ENCODE results near the gene OGFOD3. TPM values are rescaled to one million over a fixed set of nuclear protein-coding genes. Genes with fewer than 3 reads are reported as not detected.
"Not testable (repeated sequence)": the region's sequence is repeated elsewhere in the genome, so short reads cannot be mapped to it uniquely, and the experiment has no call there.

OGFOD3 gene, protein sequence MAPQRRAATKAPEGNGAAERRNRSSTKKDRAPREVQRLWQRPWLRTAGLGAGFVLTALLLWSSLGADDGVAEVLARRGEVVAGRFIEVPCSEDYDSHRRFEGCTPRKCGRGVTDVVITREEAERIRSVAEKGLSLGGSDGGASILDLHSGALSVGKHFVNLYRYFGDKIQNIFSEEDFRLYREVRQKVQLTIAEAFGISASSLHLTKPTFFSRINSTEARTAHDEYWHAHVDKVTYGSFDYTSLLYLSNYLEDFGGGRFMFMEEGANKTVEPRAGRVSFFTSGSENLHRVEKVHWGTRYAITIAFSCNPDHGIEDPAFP
- 10 to 100 TPM; 21.6 to 23.7 (median 22.0) TPM for polyA plus RNA-seq (ENCODE audit: insufficient read length in 3 of 3)

DNA sequence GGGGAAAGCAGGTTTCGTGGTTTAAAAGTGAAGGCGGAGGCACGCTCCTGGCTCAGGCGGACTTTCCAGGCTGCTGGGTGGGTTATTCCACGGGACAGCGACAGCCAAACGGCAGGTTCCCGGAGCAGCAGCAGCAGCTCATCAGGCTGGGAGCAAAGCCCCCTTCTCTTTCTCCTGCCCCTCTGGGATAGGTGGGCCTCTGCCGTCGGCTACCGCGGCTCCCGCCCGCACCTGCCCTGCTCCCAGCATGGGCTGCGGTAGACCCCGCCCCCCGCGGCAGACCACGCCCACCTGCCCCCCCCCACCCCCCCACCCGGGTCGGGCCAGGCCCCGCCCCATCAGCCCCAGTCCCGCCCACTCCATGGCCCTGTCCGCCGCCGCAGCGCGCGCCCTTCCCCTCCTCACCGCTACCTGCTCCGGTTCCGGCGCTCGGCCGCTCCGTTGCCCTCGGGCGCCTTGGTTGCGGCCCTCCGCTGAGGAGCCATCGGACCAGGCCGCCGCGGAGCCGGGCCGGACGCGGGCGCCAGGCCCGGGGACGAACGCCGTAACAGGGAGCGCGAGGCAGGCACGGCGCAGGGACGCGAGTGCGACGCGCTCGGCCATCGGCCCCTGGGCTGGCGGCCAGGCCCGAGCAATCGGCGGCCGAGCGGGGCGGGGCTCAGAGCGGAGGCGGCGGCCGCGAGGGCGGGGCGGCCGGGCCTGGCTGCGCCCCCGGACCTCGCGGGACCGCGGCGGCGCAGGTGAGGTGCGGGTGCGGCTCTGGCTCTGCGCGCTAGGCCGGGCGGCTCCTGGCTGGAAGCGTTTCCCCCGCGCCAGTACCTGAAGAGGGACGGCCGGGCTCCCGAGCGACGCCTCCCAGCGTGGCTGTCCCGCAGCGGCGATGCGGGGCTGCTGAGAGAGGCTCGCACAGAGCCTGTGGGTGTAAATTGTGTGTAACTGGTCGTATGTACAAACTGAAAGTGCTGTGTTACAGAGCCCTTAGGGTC lies at the start of gene OGFOD3, which contains the start of gene HEXD:
Gene OGFOD3 (minus strand): TSS at position 586 of the 986 bp plus-strand sequence. CDS start 101 bp downstream, at position 485.
Gene HEXD (plus strand): TSS at position 347 of the 986 bp plus-strand sequence. CDS start 1,453 bp downstream, outside the sequence.
- peak; percentile 58 to 82 (median 81) for DNase-seq (ENCODE audit: low read depth in 3 of 3, low spot score in 2 of 3)

DNA sequence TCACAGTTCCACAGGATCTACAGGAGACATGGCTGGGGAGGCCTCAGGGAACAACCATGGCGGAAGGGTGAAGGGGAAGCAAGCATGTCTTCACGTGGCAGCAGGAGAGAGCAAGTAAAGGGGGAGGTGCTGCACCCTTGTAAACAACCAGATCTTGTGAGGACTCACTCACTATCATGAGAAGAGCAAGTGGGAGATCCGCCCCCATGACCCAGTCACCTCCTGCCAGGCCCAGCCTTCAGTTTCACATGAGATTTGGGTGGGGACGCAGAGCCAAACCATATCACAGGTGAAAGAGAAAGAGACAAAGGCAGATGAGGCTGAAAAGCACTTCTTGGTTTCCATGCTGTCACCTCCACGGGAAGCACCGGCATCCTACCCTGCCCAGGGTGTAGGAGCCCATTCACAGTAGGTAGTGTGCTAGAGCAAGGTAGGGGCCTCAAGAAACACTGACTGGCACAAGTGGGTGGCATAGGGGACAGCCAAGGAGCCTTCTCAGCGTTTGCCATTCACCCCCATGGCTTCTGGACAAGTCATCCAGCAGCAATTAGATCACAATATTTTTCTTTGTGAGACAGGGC lies 46.7 kb upstream of the OGFOD3 start:
- no peak for DNase-seq (ENCODE audit: low read depth in 3 of 3, low spot score in 2 of 3)

DNA sequence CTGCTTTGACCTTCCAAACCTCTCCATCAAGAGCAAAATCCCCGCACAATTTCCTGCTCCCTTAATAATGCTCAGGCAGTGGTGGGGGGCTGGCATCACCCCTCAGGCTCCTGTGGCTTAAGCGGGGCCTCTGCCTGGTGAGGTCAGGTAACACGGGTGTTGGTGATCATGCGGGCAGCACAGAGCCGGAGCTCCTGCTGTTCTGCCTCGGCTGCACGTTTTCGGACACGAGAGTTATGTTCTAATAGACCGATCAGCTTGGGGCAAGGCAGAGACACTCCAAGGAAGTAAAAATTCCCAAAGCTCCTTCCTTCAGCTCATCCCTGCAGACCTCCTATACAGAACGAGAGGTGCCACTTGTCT lies 46.2 kb upstream of the OGFOD3 start:
- no peak for DNase-seq (ENCODE audit: low read depth in 3 of 3, low spot score in 2 of 3)

DNA sequence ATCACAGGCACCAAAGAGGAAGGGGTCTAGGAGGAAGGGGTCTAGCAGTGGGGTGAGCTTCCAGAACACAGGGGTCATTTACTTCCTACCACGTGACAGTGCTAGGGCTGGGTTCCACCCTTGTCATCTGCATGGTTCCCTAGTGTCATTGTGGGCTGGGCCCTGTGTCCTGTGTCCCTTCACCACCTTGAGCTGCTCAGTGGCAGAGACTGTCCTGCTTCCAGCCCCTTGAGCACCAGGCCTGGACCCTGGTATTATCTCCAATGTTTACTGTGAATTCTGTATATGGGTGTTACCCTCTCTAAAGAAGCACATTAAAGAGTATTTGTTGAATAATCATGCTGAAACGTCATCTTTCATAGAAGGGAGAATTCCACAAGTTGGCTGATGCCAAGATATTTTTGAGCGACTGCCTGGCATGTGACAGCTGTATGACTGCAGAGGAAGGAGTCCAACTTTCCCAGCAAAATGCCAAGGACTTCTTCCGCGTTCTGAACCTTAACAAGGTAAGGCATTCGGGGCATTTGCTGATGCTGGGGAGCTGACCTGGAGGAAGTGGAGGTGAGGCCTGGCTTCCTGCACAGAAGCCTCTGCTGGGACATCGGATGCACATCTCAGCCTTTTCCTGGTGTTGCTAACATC lies 45.7 kb upstream of the OGFOD3 start:
- no peak for DNase-seq (ENCODE audit: low read depth in 3 of 3, low spot score in 2 of 3)

DNA sequence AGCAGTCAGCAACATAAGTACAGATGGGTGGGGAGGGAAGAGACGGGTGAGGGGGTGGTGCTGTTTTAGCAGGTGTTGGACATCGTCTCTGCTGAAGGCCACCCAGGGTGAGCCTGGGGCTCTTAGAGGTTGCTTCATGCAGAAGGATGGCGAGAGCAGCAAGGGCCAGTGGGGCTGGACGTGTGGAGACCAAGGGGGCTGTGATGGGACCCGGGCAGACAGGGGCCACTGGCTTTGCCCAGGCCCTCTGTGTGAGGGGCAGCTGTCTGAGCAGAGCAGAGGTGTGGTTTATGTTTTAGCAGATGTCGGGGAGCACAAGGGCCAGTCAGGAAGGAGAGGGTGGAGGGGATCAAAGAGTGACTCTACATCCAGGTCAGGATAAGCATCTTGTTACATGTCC lies 45.0 kb upstream of the OGFOD3 start:
- DNase-seq (ENCODE audit: low read depth in 3 of 3, low spot score in 2 of 3) = no peak

DNA sequence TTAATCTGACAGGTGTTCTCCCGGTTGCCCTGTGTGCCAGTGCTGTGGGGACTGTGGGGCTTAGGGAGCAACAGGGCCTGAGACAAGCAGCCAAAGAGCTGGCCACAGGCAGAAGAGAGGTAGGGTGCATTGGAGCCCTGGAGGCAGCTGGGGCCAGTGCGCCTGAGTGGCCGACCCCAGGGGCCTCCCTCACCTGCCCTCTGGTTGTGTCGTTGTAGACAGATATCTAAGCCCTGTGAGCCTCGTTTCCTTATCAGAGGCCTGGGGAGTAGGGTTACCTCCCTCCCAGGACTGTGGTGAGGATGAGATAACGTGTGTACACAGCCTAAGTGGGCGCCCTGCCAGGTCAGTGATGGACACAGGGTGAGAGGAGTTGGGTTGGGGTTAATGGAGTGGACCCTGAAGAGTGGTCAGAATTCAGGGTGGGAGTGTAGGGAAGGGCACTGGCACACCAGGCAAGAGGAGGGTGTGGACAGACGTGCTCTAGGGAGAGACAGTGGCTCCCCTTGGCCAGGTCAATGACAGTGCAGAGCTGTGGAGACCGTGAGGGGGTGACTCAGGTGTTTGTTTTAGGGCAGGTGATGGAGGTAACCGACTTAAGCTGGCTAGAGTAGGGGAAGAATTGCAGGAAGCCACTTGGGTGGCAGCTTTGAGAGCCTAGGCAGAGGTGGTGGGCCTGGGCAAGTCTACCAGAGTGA lies 43.6 kb upstream of the OGFOD3 start:
- DNase-seq (ENCODE audit: low read depth in 3 of 3, low spot score in 2 of 3) = no peak

DNA sequence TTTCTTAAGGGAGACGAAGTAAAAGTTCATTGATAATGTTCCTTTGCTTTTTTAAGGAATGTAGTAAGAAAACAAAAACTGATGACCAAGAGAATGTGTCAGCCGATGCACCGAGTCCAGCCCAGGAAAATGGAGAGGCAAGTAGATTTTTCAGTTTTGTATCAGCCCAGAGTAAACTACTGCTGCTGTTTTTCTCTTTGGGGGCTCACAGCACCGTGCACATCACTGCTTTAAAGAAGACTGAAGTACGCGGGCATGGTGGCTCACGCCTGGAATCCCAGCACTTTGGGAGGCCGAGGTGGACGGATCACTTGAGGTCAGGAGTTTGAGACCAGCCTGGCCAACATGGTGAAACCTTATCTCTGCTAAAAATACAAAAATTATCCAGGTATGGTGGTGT lies 41.5 kb upstream of the OGFOD3 start:
- DNase-seq (ENCODE audit: low read depth in 3 of 3, low spot score in 2 of 3) = not testable (repeated sequence)

DNA sequence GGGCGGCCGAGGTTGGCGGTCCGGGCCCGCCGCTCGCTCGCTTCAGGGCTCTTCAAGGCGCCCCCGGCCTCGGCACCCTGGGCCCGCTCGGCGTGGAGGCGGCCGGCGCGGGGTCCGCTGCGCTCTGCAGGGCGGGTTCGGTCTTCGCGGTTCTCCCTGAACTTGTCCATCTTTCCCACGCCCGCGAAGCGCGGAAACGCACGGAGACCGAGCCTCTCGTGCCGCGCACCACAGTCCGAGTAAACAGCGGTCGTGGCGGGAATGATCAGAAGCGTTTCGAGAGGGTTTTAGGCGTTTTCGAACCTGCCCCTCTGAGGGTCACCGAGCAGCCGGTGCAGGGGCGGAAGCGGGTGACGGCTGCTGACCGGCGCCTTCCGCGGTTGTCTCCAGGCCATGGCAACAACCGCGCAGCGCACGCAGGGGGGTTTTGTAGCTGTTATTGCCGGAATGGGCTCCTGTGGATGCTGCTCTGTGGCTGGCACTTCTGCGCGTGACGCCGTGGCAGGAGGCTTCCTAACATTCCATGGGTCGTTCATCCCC lies 40.6 kb upstream of the OGFOD3 start:
- DNase-seq (ENCODE audit: low read depth in 3 of 3, low spot score in 2 of 3) = no peak

DNA sequence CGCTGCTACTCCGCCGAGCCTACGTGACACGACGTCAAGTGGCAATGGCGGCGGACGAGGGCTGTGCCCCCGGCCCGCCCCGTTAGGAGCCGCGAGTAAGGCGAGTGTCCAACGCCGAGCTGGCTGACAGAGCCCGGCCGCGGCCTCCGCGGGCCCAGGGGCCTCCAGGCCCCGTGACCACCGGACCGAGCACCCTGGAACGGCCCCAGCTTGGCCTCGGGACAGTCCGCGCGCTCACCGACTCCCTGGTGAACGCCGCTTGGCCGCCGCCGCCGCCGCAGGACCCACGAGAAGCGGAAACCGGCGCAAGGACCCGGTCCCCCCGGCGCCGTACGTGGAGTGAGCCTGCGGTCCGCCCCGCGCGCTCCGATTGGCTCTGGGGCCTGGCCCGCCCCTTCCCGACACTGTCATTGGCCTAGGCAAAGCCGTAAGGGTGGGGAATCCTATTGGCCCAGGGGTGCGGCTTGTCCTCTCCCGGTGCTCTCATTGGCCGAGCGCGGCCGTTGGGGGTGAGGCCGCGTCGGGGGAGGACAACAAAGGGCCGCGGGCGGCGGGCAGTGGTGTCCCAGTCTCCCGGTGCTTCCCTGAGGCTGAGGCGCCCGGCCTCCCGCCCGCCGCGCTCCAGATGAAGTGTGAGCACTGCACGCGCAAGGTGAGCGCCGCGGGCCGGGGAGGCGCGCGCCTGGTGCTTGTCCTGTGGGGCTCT lies 39.9 kb upstream of the OGFOD3 start, which contains the start of gene NARF:
Gene NARF (plus strand): TSS at position 563 of the 706 bp plus-strand sequence. CDS start 63 bp downstream, at position 626.
- DNase-seq (ENCODE audit: low read depth in 3 of 3, low spot score in 2 of 3) = peak; percentile 86 to 96 (median 90)

DNA sequence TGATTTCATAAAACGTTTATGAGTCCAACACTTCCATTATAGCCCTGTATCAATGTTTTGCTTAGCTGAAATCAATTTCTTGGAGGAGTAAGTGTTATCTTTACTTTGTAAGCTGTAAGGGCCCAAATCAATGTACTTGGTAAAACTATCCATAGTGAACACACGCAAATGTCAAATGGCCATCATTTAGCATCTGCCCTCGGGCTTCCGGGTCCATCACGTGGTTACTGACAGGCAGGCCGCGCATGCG lies 39.5 kb upstream of the OGFOD3 start:
- DNase-seq (ENCODE audit: low read depth in 3 of 3, low spot score in 2 of 3) = peak in 1 of 3 donors; percentile 76

DNA sequence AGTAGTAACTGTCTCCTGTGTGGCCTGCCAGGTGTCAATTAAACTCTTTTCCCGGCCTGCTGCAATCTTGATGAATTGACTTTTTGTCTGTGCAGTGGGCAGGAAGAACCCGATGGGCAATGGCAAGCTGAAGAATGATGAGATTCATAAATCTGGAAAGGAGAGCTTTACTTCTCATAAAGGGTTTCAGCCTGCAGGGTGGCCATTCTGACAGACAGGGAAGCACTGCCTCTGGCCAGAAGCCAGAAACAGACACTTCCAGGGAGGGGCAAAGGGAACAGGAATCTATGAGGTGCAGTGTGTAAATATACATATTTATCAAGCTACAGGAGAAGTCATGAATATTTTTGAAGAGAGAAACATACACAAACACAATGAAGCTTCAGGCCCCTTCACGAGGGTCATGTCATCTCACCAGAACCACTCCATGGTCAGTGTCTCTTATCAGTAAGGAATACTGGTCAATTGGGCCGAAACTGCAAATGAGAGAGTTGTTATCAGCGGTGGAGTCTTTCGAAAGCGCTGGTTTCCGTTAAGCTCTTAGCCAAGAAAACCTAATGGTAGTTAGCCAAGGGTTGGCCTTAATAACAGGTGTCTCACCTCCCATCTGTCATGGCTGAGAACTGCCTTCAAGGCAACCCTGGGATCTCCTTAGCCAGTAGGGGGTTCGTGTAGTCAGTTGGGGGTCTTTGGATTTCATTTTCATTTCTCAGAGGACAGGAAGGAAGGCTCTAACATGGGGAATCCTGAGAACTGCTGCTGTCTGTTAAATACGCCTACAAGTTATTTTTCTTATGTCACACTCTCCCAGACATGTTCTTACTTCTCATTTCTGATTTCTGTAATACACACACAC lies 38.9 kb upstream of the OGFOD3 start:
- DNase-seq (ENCODE audit: low read depth in 3 of 3, low spot score in 2 of 3) = no peak

DNA sequence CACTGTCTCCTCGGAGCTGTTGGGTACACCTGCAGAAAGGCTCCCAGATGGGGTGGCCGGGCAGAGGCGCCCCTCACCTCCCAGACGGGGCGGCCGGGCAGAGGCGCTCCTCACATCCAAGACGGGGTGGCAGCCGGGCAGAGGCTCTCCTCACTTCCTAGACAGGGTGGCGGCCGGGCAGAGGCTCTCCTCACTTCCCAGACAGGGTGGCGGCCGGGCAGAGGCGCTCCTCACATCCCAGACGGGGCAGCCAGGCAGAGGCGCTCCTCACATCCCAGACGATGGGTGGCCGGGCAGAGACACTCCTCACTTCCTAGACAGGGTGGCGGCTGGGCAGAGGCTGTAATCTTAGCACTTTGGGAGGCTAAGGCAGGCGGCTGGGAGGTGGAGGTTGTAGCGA lies 35.3 kb upstream of the OGFOD3 start:
- DNase-seq (ENCODE audit: low read depth in 3 of 3, low spot score in 2 of 3) = not testable (repeated sequence)

DNA sequence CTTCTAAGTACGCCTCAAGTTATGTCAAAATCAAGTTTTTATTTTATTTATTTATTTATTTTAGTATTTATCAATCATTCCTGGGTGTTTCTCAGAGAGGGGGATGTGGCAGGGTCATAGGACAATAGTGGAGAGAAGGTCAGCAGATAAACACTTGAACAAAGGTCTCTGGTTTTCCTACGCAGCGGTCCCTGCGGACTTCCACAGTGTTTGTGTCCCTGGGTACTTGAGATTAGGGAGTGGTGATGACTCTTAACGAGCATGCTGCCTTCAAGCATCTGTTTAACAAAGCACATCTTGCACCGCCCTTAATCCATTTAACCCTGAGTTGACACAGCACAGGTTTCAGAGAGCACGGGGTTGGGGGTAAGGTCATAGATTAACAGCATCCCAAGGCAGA lies 34.8 kb upstream of the OGFOD3 start:
- DNase-seq (ENCODE audit: low read depth in 3 of 3, low spot score in 2 of 3) = not testable (repeated sequence)

DNA sequence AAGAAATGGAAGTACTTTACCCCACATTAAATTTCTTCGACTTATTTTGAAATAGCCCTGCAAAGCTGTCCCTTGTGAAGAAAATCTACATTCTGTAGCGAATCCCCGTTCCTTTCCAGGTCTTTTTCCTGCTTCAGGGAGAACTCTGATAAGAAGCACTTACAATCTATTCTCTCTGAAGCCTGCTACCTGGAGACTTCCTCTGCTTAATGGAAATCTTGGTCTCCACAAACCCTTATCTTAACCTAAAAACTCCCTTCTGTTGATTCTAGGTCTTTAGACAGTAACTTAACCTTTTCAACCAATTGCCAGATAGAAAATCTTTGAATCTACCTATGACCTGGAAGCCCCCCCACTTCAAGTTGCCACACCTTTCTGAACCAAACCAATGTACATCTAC lies 33.8 kb upstream of the OGFOD3 start:
- DNase-seq (ENCODE audit: low read depth in 3 of 3, low spot score in 2 of 3) = no peak

DNA sequence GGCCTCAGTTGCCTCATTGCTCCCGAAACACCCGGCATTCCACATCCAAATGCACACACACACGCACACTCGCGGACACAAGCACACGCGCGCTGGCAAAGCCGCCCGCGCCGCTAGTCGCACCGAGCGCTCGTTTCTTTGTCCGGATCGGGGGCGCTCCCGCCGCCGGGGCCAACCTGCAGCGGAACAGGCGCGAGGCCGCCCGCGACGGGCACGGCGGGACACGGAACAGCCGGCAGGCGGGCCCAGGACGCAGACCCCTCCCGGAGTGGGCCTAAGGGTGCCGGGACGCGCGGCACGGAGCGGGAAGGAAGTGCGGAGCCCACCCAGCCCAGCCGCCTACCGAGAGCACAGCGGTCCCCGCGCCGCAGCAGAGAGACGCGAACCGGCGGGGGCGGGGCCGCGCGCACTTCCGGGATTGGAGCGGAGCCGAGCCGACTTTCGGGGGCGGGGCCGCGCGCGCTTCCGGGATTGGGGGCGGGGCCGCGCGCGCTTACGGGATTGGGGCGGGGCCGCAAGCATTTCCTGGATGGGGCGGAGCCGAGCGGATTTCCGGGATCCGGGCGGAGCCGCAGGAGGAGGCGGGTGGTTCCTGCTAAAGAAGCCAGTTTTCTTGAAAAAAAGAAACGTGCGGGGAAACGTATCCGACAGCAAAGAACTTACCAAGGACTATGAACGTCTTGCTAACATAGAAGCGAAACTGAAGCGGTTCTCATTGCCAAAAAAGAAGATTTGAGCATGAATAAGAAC lies 32.1 kb upstream of the OGFOD3 start, which contains the start of gene CYBC1:
Gene CYBC1 (minus strand): TSS at position 396 of the 750 bp plus-strand sequence. CDS start 1,498 bp downstream, outside the sequence.
- peak in 2 of 3 donors; percentile 80 to 84 for DNase-seq (ENCODE audit: low read depth in 3 of 3, low spot score in 2 of 3)

DNA sequence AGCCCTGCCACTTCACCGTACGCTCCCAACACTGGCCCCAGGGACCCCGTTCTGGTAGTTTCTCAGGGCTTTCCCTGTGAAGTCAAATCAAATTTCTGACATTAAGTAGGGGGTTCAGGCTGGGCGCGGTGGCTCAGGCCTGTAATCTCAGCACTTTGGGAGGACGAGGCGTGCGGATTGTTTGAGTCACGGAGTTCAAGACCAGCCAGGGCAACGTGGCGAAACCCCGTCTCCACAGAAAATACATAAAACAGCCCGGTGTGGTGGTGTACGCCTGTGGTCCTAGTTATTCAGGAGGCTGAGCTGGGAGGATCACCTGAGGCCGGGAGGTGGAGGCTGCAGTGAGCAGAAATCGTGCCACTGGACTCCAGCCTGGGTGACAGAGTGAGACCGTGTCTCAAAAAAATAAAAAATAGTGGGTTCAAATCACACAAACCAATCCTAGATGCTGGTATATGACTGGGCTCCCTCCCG lies 31.5 kb upstream of the OGFOD3 start:
- DNase-seq (ENCODE audit: low read depth in 3 of 3, low spot score in 2 of 3) = no peak
